H9 (cell line): ENCODE measurements around the gene ADARB2. TPM values are rescaled to one million over a fixed set of nuclear protein-coding genes. Genes with fewer than 3 reads are reported as not detected.

Experiments
- DNase-seq: peaks from one replicate; pipeline ENCODE4 v3.0.0-alpha.2; 2017
- H2AFZ ChIP-seq: one replicate; pipeline ENCODE4 v1.6.1; 2013; ENCODE audit warnings: mild to moderate bottlenecking, low read length, control low read depth, moderate library complexity
- H2AK5ac ChIP-seq: 2 replicates; pipeline ENCODE4 v1.6.1; 2013; ENCODE audit warnings: low read length, control low read depth, mixed read lengths; ENCODE audit not compliant: insufficient read length
- H2BK120ac ChIP-seq: one replicate; pipeline ENCODE4 v1.6.1; 2013; ENCODE audit warnings: low read depth, mild to moderate bottlenecking, low read length, control low read depth, inconsistent platforms; ENCODE audit not compliant: poor library complexity, severe bottlenecking
- H2BK12ac ChIP-seq: 2 replicates; pipeline ENCODE4 v1.6.1; 2013; ENCODE audit warnings: low read length, control low read depth, mixed read lengths, low read depth; ENCODE audit not compliant: insufficient read length
- H2BK15ac ChIP-seq: 2 replicates; pipeline ENCODE4 v1.6.1; 2013; ENCODE audit warnings: low read depth, low read length, control low read depth
- H2BK20ac ChIP-seq: one replicate; pipeline ENCODE4 v1.6.1; 2013; ENCODE audit warnings: low read depth, mild to moderate bottlenecking, low read length, control low read depth, inconsistent platforms; ENCODE audit not compliant: poor library complexity, severe bottlenecking
- H2BK5ac ChIP-seq: 2 replicates; pipeline ENCODE4 v1.6.1; 2013; ENCODE audit warnings: low read length, control low read depth, mixed read lengths; ENCODE audit not compliant: insufficient read length
- H3K14ac ChIP-seq: 2 replicates; pipeline ENCODE4 v1.6.1; 2013; ENCODE audit warnings: low read length, control low read depth; ENCODE audit not compliant: insufficient read depth
- H3K18ac ChIP-seq: 2 replicates; pipeline ENCODE4 v1.6.1; 2013; ENCODE audit warnings: low read depth, mild to moderate bottlenecking, mixed read lengths, low read length, control low read depth; ENCODE audit not compliant: insufficient read length
- H3K23ac ChIP-seq: 2 replicates; pipeline ENCODE4 v1.6.1; 2013; ENCODE audit warnings: low read length, control low read depth, mixed read lengths, low read depth; ENCODE audit not compliant: insufficient read length
- H3K23me2 ChIP-seq: 2 replicates; pipeline ENCODE4 v1.6.1; 2013; ENCODE audit warnings: low read depth, mild to moderate bottlenecking, mixed read lengths, low read length, control low read depth; ENCODE audit not compliant: insufficient read length, poor library complexity, severe bottlenecking
- H3K27ac ChIP-seq: 2 replicates; pipeline ENCODE4 v1.5.1; 2013; ENCODE audit warnings: low read length, control low read depth, mixed read lengths, low read depth; ENCODE audit not compliant: insufficient read length
- H3K27me3 ChIP-seq: 2 replicates; pipeline ENCODE4 v1.6.1; 2013; ENCODE audit warnings: low read length, control low read depth, inconsistent platforms; ENCODE audit not compliant: insufficient read depth
- H3K4ac ChIP-seq: 2 replicates; pipeline ENCODE4 v1.6.1; 2013; ENCODE audit warnings: low read depth, mild to moderate bottlenecking, control low read depth, inconsistent platforms, low read length, moderate library complexity
- H3K4me1 ChIP-seq: 2 replicates; pipeline ENCODE4 v1.6.1; 2013; ENCODE audit warnings: low read length, control low read depth, inconsistent platforms; ENCODE audit not compliant: insufficient read depth
- H3K4me2 ChIP-seq: 2 replicates; pipeline ENCODE4 v1.6.1; 2013; ENCODE audit warnings: low read length, control low read depth, mixed read lengths; ENCODE audit not compliant: insufficient read length, insufficient read depth
- H3K56ac ChIP-seq: 2 replicates; pipeline ENCODE4 v1.6.1; 2013; ENCODE audit warnings: low read depth, mild to moderate bottlenecking, mixed read lengths, low read length, control low read depth; ENCODE audit not compliant: insufficient read length
- H3K79me1 ChIP-seq: 2 replicates; pipeline ENCODE4 v1.6.1; 2013; ENCODE audit warnings: low read depth, mild to moderate bottlenecking, moderate library complexity, low read length, control low read depth, inconsistent platforms; ENCODE audit not compliant: insufficient read depth, poor library complexity, severe bottlenecking
- H3K79me2 ChIP-seq: 2 replicates; pipeline ENCODE4 v1.6.1; 2013; ENCODE audit warnings: low read length, control low read depth, inconsistent platforms; ENCODE audit not compliant: insufficient read depth
- H3K9ac ChIP-seq: 2 replicates; pipeline ENCODE4 v1.6.1; 2013; ENCODE audit warnings: low read length, control low read depth, mixed read lengths; ENCODE audit not compliant: insufficient read length; ENCODE audit errors: extremely low read depth
- H3K9me3 ChIP-seq: one replicate; pipeline ENCODE4 v1.6.1; 2013; ENCODE audit warnings: low read depth, low read length, inconsistent platforms; ENCODE audit not compliant: control insufficient read depth
- H3T11ph ChIP-seq: one replicate; pipeline ENCODE4 v1.6.1; 2013; ENCODE audit warnings: mild to moderate bottlenecking, low read length, control low read depth, inconsistent platforms
- H4K20me1 ChIP-seq: one replicate; pipeline ENCODE4 v1.6.1; 2013; ENCODE audit not compliant: control insufficient read depth, insufficient read length, insufficient read depth
- H4K5ac ChIP-seq: 2 replicates; pipeline ENCODE4 v1.6.1; 2013; ENCODE audit warnings: low read depth, mild to moderate bottlenecking, mixed read lengths, low read length, control low read depth; ENCODE audit not compliant: insufficient read length
- H4K8ac ChIP-seq: replicated peaks from 2 replicates; pipeline ENCODE4 v1.6.1; 2013; ENCODE audit warnings: low read length, control low read depth, mixed read lengths, low read depth; ENCODE audit not compliant: insufficient read length
- H4K91ac ChIP-seq: 2 replicates; pipeline ENCODE4 v1.6.1; 2013; ENCODE audit warnings: low read depth, mild to moderate bottlenecking, moderate library complexity, mixed read lengths, low read length, control low read depth; ENCODE audit not compliant: insufficient read length
- H3K27ac Mint-ChIP-seq, 3 experiments: 2 replicates in 2 of 3; 3 replicates in 1 of 3; pipeline ENCODE4 v1.8.0; 2020 to 2021; ENCODE audit warnings: mixed read lengths in 3 of 3, mild to moderate bottlenecking in 1 of 3, moderate library complexity in 1 of 3
- H3K27me3 Mint-ChIP-seq: 2 replicates; pipeline ENCODE4 v1.8.0; 2021; ENCODE audit warnings: low read depth, mild to moderate bottlenecking, moderate library complexity, mixed read lengths
- H3K36me3 Mint-ChIP-seq, 3 experiments: 2 replicates in 2 of 3; 3 replicates in 1 of 3; pipeline ENCODE4 v1.8.0; 2020 to 2021; ENCODE audit warnings: low read depth in 3 of 3, mixed read lengths in 3 of 3; ENCODE audit not compliant: insufficient read depth in 1 of 3
- H3K4me1 Mint-ChIP-seq, 2 experiments: 2 replicates each; pipeline ENCODE4 v1.8.0; 2020; ENCODE audit warnings: mixed read lengths in 2 of 2
- H3K4me3 Mint-ChIP-seq, 2 experiments: 2 replicates in 1 of 2; 3 replicates in 1 of 2; pipeline ENCODE4 v1.8.0; 2020 to 2021; ENCODE audit warnings: mild to moderate bottlenecking in 2 of 2, mixed read lengths in 2 of 2, moderate library complexity in 1 of 2
- H3K9me3 Mint-ChIP-seq, 2 experiments: 2 replicates in 1 of 2; 3 replicates in 1 of 2; pipeline ENCODE4 v1.8.0; 2020; ENCODE audit warnings: mild to moderate bottlenecking in 2 of 2, mixed read lengths in 2 of 2, moderate library complexity in 1 of 2
- CTCF ChIP-seq: fragments of 200-600 bp; sonication (generic); conservative IDR thresholded peaks from 3 replicates; pipeline ENCODE4 v1.8.0; 2021; ENCODE audit warnings: antibody characterized with exemption, mild to moderate bottlenecking
- WGBS: extraction: QIAGEN DNeasy Blood & Tissue Kit; methylation state at CpG from one replicate; pipeline ENCODE4 v1.1.7; 2013; ENCODE audit warnings: missing lambda C conversion rate, low lambda C conversion rate, mixed read lengths; ENCODE audit not compliant: insufficient read length; ENCODE audit errors: extremely low coverage; 5-methylcytosine and 5-hydroxymethylcytosine counted together
- total RNA-seq: library from RNA; stranded (reverse); gene quantifications from 2 replicates; pipeline ENCODE4 v1.2.1, GENCODE V29; 2021

Gene ADARB2
- total RNA-seq, 1 experiment from 2014 or later, result 0.87 TPM

- Histone ChIP-seq H2AK5ac (no peak overlapping the region), H3K4me1 (peaks cover 8% of the 10 kb centered on the region), H3K18ac (no peak overlapping the region), H4K91ac (no peak overlapping the region), H2BK120ac (no peak overlapping the region), H3K23me2 (no peaks in the 10 kb centered on the region), H3K27me3 (no peaks in the 10 kb centered on the region), H2BK12ac (no peak overlapping the region), H4K8ac (no peak overlapping the region), H2BK15ac (no peak overlapping the region), H3T11ph (no peak overlapping the region), H4K20me1 (no peaks in the 10 kb centered on the region), H4K5ac (no peak overlapping the region), H3K9me3 (no peaks in the 10 kb centered on the region), H3K23ac (no peak overlapping the region), H2BK5ac (no peak overlapping the region), H3K27ac (no peak overlapping the region), H3K79me1 (no peaks in the 10 kb centered on the region), H3K79me2 (no peaks in the 10 kb centered on the region), H3K56ac (no peak overlapping the region), H3K4me2 (no peak overlapping the region), H3K9ac (no peak overlapping the region), H2BK20ac (no peak overlapping the region), H3K4ac (no peak overlapping the region), H3K14ac (no peak overlapping the region), H2AFZ (no peak overlapping the region)
- H3K9me3 Mint-ChIP-seq, result no peaks in the 10 kb centered on the region
- DNase-seq, result no peak
- no CpG with 5 or more reads among the region's 6 CpGs for WGBS
- H3K36me3 Mint-ChIP-seq, result no peaks in the 10 kb centered on the region; a peak in 1 of 7 replicates
- H3K27ac Mint-ChIP-seq, result peak overlapping the region in 1 of 3 experiments; percentile 25; a peak in 2 of 7 replicates
- no peaks in the 10 kb centered on the region; the same call in 1 of the 2 replicates for H3K27me3 Mint-ChIP-seq
- H3K4me3 Mint-ChIP-seq, result no peak overlapping the region
- peaks cover 28 to 39% of the 10 kb centered on the region in 2 experiments for H3K4me1 Mint-ChIP-seq
- TF ChIP-seq CTCF, result no peak
These were observed 217.9 kb downstream of the ADARB2 start for GRCh38 chr10:1519391-1519790.
